ENCODE results near the gene TREML1. TPM values are rescaled to one million over a fixed set of nuclear protein-coding genes. Genes with fewer than 3 reads are reported as not detected.

The TREML1 gene
- total and polyA plus RNA-seq, 7 donors = 0.04 to 0.39 TPM; not detected in 5

- H3K27ac ChIP-seq = no peak overlapping the region
- TF ChIP-seq, protein P1, sequence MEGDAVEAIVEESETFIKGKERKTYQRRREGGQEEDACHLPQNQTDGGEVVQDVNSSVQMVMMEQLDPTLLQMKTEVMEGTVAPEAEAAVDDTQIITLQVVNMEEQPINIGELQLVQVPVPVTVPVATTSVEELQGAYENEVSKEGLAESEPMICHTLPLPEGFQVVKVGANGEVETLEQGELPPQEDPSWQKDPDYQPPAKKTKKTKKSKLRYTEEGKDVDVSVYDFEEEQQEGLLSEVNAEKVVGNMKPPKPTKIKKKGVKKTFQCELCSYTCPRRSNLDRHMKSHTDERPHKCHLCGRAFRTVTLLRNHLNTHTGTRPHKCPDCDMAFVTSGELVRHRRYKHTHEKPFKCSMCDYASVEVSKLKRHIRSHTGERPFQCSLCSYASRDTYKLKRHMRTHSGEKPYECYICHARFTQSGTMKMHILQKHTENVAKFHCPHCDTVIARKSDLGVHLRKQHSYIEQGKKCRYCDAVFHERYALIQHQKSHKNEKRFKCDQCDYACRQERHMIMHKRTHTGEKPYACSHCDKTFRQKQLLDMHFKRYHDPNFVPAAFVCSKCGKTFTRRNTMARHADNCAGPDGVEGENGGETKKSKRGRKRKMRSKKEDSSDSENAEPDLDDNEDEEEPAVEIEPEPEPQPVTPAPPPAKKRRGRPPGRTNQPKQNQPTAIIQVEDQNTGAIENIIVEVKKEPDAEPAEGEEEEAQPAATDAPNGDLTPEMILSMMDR (IDR thresholded peaks at IDR 0.05) = no peak
- no peak for DNase-seq
- H3K9me3 ChIP-seq = no peaks in the 10 kb centered on the region
- no peak for ATAC-seq
- H3K27me3 ChIP-seq (ENCODE audit: insufficient read depth in 3 of 3, low read length in 2 of 3) = no peaks in the 10 kb centered on the region
- H3K4me3 ChIP-seq = no peak overlapping the region
- intact Hi-C loops (cut with DNase I) = no loop called here
- no peaks in the 10 kb centered on the region for H3K36me3 ChIP-seq (ENCODE audit: insufficient read depth in 1 of 2, low read depth in 1 of 2)
- H3K4me1 ChIP-seq = no peaks in the 10 kb centered on the region
- WGBS, 3 donors = 62 to 68% (median 67%) methylated on average over 5 of the region's 5 CpGs
Observed at GRCh38 chr6:41167173-41167963, 13.2 kb upstream of the TREML1 start.

DNA sequence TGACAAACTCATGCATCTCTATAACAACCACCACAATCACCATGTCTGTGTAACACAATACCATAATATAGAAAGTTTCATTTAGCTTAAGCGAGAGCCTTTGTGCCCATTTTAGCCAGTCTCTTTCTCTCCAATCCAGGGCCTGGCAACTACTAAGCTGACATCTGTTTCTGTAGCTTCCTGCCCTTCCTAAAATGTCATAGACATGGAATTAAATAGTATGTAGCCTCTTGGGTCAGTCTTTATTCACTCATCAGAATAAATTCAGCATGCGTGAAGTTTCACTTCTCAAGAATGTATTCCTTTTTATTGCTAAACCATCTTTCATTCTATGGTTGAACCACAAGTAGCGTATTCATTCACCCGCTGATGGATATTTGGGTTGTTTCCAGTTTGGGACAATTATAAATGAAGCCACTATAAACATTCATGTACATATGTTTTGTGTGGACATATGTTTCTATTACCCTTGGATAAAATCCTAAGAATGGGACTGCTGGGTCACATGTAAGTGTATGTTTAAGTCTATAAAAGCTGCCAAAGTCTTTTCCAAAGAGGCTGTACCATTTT, 10.5 kb upstream of the TREML1 start:
- WGBS, 3 donors = 73 to 83% (median 78%) methylated on average over 4 of the region's 4 CpGs
- no peaks in the 10 kb centered on the region for H3K4me1 ChIP-seq

DNA sequence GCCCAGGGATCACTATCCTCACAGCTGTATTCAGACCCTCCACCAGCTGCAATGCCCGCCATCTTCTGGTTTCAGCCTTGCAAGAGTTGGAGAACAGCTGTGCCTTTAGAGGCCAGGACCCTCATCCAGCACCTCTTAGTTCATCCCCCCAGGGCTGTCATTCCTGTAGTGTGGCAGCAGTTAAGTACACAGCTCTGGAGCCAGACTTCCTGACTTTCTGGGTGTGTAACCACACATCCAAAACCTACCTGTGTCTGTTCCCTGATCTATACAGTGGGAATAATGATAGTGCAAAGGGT, 9.2 kb upstream of the TREML1 start:
- ATAC-seq (no peak), DNase-seq (no peak)
- Histone ChIP-seq H3K4me3 (no peak overlapping the region), H3K4me1 (no peaks in the 10 kb centered on the region), H3K36me3 (ENCODE audit: insufficient read depth in 1 of 2, low read depth in 1 of 2) (no peaks in the 10 kb centered on the region), H3K9me3 (no peaks in the 10 kb centered on the region), H3K27me3 (ENCODE audit: insufficient read depth in 3 of 3, low read length in 2 of 3) (peaks cover 0 to 2% (median 0%) of the 10 kb centered on the region in 3 donors), H3K27ac (no peak overlapping the region)
- WGBS, 3 donors = 78 to 88% (median 85%) methylated on average over 1 of the region's 1 CpG
- intact Hi-C loops (cut with DNase I) = no loop called here
- TF ChIP-seq, protein P1 (IDR thresholded peaks at IDR 0.05) = no peak

More for the DNA sequence above, 10.5 kb upstream of the TREML1 start:
- Histone ChIP-seq H3K9me3 (no peaks in the 10 kb centered on the region), H3K4me3 (no peak overlapping the region), H3K27ac (no peak overlapping the region), H3K36me3 (ENCODE audit: insufficient read depth in 1 of 2, low read depth in 1 of 2) (no peaks in the 10 kb centered on the region), H3K27me3 (ENCODE audit: insufficient read depth in 3 of 3, low read length in 2 of 3) (no peaks in the 10 kb centered on the region)
- TF ChIP-seq, protein P1 (IDR thresholded peaks at IDR 0.05) = no peak
- intact Hi-C loops (cut with DNase I) = no loop called here
- no peak for ATAC-seq
- DNase-seq = no peak

DNA sequence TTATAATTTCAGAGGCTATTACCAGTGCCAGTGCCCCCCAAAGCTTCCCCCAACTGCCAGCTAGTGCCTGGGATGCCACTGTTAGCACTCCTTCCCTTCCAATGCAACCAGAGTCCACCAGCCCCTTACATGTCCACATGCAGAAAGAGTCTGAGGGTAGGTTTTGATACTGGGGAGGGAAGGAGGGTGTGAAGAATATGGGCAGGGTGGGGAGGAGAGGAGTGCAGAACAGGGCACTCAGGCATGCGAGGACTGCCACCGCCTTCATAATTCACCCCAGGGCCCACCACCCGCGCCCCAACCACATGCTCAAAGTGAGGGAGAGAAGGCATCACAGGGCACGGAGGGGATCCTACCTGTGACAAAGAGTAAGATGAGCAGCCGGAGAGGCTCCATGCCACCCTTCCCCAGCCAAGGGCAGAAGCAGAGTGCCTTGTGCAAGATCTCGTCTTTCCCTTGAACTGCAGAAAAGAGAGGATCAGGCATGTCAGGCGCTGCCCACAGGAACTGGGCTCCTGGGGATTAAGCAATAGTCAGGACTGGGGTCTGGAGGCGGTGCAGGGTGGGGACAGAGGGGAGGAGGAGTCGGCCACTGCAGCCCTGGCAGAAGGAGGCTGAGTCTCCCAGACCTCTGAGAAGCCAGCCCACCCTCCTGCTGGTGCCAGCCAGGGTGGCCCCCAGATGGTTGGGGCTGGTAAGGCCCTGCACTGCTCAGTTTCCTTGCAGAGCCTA, 8.7 kb upstream of the TREML1 start, which contains the start of gene TREM2:
TSS of gene TREM2 (minus strand) at position 430 of the 732 bp plus-strand sequence. CDS start at position 396, 34 bp downstream.
- TF ChIP-seq, protein P1 (IDR thresholded peaks at IDR 0.05) = no peak
- 73 to 80% (median 77%) methylated on average over 10 of the region's 10 CpGs for WGBS, 3 donors
- ATAC-seq (no peak), DNase-seq (no peak)
- Histone ChIP-seq H3K4me3 (no peak within 1 kb of the TSS), H3K27ac (no peak within 1 kb of the TSS), H3K27me3 (ENCODE audit: insufficient read depth in 3 of 3, low read length in 2 of 3) (peaks cover 0 to 2% (median 0%) of the 10 kb centered on the region in 3 donors), H3K36me3 (ENCODE audit: insufficient read depth in 1 of 2, low read depth in 1 of 2) (no peaks in the 10 kb centered on the region), H3K4me1 (no peaks in the 10 kb centered on the region), H3K9me3 (no peaks in the 10 kb centered on the region)
- intact Hi-C loops (cut with DNase I) = no loop called here
